Activated CD4-positive, alpha-beta T cell treated with anti-CD3 and anti-CD28 coated beads, Interleukin-2, amount 50 U/mL, for 48 hours (primary cell): ENCODE results near the gene PFKFB2.

Experiments used
- DNase-seq, 2 experiments: peaks; one replicate each; pipeline ENCODE4 v3.0.0-alpha.2; 2020

The PFKFB2 gene

GRCh38 chr1:207069858-207070506, 16.9 kb downstream of the PFKFB2 start:
- no peak for DNase-seq

GRCh38 chr1:207070811-207071210, 17.7 kb downstream of the PFKFB2 start:
- no peak for DNase-seq

- DNase-seq, result no peak
Observed at GRCh38 chr1:207071426-207071825, 18.4 kb downstream of the PFKFB2 start.

DNA sequence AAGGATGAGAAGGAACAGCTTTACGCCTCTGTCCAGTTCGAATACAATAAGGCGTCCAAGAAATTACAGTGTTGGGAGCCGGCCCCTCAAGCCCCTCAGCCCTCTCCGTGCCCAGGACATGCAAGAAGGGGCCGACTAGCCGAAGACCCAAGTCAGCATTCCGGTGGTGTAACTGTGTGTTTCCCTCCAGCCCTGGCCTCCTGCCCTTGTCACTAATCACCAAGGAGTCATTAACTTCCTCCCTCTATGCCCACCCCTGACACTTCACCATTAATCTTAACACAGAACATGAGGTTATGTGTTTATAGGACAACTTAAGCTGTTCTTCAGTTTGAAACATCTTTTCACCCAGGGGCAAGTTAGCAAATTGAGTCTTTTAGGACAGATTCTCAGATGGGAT, 19.2 kb downstream of the PFKFB2 start:
- no peak for DNase-seq

GRCh38 chr1:207073906-207074820, 21.1 kb downstream of the PFKFB2 start:
- no peak for DNase-seq

- no peak for DNase-seq
Observed at GRCh38 chr1:207076181-207076955, 23.3 kb downstream of the PFKFB2 start.

DNA sequence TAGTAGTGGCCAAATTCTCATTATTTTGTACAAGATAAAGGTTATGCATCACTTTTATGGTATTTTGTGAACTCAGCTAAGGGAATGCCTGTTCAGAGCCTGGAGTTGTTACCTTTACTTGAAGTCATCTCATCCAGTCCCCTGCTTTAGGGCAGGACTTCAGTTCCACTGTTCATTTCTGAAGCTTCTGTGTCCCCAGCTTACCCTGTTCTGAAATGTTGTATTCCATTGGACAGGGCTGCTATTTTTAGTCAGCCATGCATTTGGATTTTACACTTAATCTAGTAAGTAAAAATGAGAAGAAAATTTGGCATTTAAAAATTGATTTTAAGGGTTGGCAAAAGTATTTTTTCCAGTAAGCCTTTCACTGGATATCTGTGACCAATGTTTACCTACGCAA, 23.9 kb downstream of the PFKFB2 start:
- DNase-seq, result no peak

GRCh38 chr1:207077470-207078377, 24.6 kb downstream of the PFKFB2 start:
- peak; percentile 51 to 69 for DNase-seq

DNA sequence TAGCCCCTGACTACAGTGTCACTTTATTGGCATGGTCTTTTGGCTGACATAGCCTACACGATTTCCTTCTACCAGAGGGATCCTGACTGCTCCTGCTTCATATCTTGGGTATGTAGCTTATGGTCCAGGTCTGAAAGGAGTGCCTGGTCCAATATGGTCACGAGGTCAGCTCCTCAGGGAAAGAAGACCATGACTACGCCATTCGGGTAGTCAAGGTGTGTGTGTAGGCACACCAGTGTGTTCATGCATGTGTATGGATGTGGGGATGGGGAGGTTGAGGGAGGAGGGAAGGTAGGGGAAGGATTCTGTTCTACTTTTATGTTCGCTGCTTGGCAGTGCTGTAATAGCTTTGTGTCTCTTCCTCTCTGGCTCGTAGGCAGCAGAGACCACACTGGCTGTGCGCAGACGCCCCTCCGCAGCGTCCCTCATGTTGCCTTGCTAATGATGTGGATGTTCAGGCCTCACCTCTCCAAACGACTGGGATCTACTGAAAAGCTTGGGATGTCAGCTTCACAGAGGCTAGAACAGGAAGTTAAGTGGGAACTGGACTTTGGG, 25.6 kb downstream of the PFKFB2 start:
- no peak for DNase-seq

DNA sequence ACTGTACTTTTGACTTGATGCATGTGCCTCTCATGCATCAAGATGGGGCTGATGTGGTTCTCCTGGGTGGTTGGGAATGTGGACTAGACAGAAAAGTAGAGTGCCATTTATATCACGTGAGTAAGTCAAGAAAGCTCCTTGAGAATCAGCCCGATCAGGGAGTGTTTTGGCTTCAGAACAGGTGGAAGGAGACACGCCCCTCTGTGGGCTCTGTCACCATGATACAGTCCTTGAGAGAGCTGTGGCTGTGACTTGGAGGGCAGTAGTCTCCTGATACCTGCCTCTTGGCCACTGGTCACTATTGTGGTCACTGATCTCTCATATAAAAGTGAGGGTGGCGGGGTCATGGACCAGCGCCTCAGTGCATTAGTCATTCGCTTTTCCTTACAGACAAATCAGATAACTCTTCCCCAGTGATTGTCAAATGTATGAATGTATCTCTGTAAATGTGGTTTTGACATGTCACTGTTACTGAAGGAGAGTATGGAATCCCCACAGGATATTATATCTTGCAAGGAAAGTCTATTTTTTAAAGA, 26.7 kb downstream of the PFKFB2 start:
- DNase-seq, result no peak

- DNase-seq, result no peak
Observed at GRCh38 chr1:207081088-207081487, 28.0 kb downstream of the PFKFB2 start.

DNA sequence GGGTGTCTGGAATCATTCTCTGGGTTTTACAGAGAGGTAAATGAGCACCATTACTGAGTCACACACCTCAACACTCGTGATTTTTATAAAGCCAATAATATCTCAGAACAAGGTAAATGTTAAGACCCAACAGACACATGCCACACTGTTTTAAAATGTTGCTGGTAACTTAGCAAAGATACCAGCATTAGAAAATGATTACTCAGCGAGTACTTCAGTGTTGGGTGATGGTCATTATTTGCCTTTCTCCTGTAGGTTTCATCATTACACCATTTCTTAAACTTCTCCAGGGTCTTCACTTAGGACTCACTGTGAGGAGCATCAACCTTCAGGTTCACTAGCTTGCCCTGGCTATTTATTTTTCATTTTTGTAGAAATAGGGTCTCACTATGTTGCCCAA, 28.7 kb downstream of the PFKFB2 start:
- no peak for DNase-seq

DNA sequence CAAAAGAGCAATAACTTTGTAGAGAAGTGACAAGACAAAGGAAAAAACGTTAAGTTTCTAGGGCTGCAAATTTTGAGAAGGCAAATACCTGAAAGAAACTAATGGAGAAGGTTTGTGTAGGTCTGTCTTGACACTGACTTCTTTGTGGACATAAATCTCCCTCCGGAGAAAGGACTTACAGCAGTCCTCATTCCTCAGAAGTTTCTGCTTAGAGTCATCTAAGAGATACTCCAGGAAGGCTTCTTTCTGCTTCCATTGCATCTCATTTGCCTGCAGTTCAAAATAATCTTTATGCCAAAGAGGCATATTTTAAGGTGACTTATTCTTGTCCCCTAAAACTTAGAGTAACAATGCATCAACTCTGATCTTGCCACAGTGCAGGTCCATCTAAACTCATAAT, 31.2 kb downstream of the PFKFB2 start:
- no peak for DNase-seq

GRCh38 chr1:207084701-207085180, 31.7 kb downstream of the PFKFB2 start:
- peak; percentile 40 to 51 for DNase-seq

DNA sequence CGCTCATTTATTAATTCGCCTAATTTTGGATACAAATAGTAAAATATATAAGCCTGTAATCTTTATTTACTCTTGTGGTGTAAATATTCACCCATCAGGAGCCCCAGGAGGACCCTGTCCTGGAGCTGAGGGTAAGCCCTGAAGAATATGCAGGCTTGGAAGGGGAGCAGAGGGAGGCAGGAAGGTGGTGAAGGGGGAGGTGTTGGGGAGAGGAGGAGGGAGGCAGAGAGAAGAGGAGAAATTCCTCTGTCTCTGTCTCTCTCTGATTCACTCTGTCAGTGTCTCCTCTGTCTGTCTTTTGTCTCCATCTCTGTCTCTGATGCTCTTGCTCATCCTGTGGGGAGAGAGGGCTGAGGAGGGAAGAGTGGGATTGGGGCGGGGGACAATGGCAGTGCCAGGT, 32.8 kb downstream of the PFKFB2 start:
- DNase-seq, result no peak

DNA sequence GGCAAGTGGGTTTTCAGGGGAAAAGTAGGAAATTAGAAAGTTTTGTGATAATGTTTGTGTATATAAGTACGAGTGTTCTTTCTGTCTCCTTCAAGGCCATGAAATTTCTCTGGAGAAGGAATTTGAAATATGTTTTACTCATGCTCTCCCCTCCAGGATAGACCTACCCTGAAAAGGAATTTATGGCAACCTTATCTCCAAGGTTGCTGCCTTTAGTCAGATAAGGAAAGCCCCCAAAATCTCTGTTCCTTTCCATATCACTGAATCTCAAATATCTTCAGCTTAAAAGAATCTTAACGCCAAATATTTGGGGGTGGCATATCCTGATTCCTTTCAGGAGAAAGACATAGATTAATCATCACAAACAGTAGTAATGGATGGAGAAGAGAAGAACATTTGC, 35.1 kb downstream of the PFKFB2 start:
- no peak for DNase-seq

- DNase-seq, result no peak
Observed at GRCh38 chr1:207088701-207089626, 35.9 kb downstream of the PFKFB2 start, which contains the start of gene C4BPB. Gene C4BPB, plus strand, starts transcription at chr1:207088860. Its CDS starts 672 bp downstream, at chr1:207089532.

DNA sequence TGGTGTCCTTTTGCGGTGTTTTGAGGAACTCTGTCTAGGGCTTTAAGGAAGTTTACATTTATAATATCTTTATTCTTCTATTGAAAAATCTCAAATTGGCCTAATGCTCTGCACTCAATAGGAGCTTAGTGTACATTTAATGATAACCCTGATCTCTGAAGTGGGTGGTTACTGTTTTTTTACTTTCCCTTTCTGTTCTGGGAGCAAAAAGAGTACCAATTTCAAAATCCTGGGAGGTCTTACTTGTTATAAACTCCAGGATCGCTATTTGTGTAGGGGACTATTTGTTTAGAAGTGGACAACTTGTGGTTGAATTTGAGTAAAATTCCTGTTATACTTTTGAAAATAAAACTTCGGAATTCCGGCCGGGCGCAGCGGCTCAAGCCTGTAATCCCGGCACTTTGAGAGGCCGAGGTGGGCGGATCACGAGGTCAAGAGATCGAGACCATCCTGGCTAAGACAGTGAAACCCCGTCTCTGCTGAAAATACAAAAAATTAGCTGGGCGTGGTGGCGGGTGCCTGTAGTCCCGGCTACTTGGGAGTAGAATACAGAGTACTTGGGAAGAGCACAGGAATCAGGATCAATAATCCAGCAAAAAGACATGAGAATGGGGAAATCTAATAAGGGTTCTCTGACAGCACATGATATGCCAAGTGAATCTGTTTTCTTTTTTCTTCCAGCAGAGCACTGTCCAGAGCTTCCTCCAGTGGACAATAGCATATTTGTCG, 36.7 kb downstream of the PFKFB2 start:
- DNase-seq, result no peak

- DNase-seq, result no peak
Observed at GRCh38 chr1:207091200-207091908, 38.3 kb downstream of the PFKFB2 start.
